ES-I3 (cell line): ENCODE data around the gene TSPAN4.

Source experiments
- H3K36me3 ChIP-seq: 2 replicates; pipeline ENCODE4 v1.6.1; 2013; ENCODE audit warnings: mild to moderate bottlenecking, low read length, control low read depth, moderate library complexity; ENCODE audit not compliant: insufficient read depth
- H3K4me1 ChIP-seq: 2 replicates; pipeline ENCODE4 v1.6.1; 2013; ENCODE audit warnings: mild to moderate bottlenecking, control low read depth, low read length; ENCODE audit not compliant: insufficient read depth
- H3K9ac ChIP-seq: 2 replicates; pipeline ENCODE4 v1.6.1; 2013; ENCODE audit warnings: low read depth, mild to moderate bottlenecking, low read length, moderate library complexity
- H3K9me3 ChIP-seq: 2 replicates; pipeline ENCODE4 v1.6.1; 2013; ENCODE audit warnings: mild to moderate bottlenecking, low read length, moderate library complexity; ENCODE audit not compliant: control insufficient read depth, insufficient read depth

The TSPAN4 gene

GRCh38 chr11:893008-893654, 50.5 kb downstream of the TSPAN4 start:
- Histone ChIP-seq H3K9ac (no peak overlapping the region), H3K4me1 (peaks cover 10% of the 10 kb centered on the region; the same call in 1 of the 2 replicates), H3K36me3 (no peaks in the 10 kb centered on the region), H3K9me3 (no peaks in the 10 kb centered on the region)

- Histone ChIP-seq H3K9me3 (no peaks in the 10 kb centered on the region), H3K4me1 (peaks cover 10% of the 10 kb centered on the region; the same call in 1 of the 2 replicates), H3K9ac (no peak overlapping the region), H3K36me3 (no peaks in the 10 kb centered on the region; the same call in 1 of the 2 replicates)
Measured at GRCh38 chr11:894575-895201, 52.0 kb downstream of the TSPAN4 start.

- Histone ChIP-seq H3K4me1 (peaks cover 10% of the 10 kb centered on the region; the same call in 1 of the 2 replicates), H3K36me3 (no peaks in the 10 kb centered on the region; the same call in 1 of the 2 replicates), H3K9me3 (no peaks in the 10 kb centered on the region), H3K9ac (no peak overlapping the region)
Measured at GRCh38 chr11:895331-896110, 52.9 kb downstream of the TSPAN4 start.

- no peaks in the 10 kb centered on the region; the same call in none of the 2 replicates for H3K36me3 ChIP-seq
Measured at GRCh38 chr11:897253-898142, 54.8 kb downstream of the TSPAN4 start.

GRCh38 chr11:898143-898511, 55.5 kb downstream of the TSPAN4 start:
- H3K36me3 ChIP-seq: no peaks in the 10 kb centered on the region; the same call in none of the 2 replicates
- H3K4me1 ChIP-seq: no peaks in the 10 kb centered on the region
- no peak overlapping the region for H3K9ac ChIP-seq

More at GRCh38 chr11:897253-898142, 54.8 kb downstream of the TSPAN4 start:
- no peaks in the 10 kb centered on the region for H3K9me3 ChIP-seq
- no peaks in the 10 kb centered on the region for H3K4me1 ChIP-seq
- no peak overlapping the region for H3K9ac ChIP-seq

GRCh38 chr11:898540-899190, 56.0 kb downstream of the TSPAN4 start:
- no peaks in the 10 kb centered on the region for H3K9me3 ChIP-seq

More at GRCh38 chr11:898143-898511, 55.5 kb downstream of the TSPAN4 start:
- no peaks in the 10 kb centered on the region for H3K9me3 ChIP-seq

GRCh38 chr11:899724-900123, 57.1 kb downstream of the TSPAN4 start:
- H3K36me3 ChIP-seq: no peaks in the 10 kb centered on the region; the same call in none of the 2 replicates
- no peak overlapping the region for H3K9ac ChIP-seq
- no peaks in the 10 kb centered on the region for H3K9me3 ChIP-seq
- no peaks in the 10 kb centered on the region for H3K4me1 ChIP-seq

More at GRCh38 chr11:898540-899190, 56.0 kb downstream of the TSPAN4 start:
- H3K9ac ChIP-seq: no peak overlapping the region
- H3K36me3 ChIP-seq: no peaks in the 10 kb centered on the region; the same call in none of the 2 replicates
- no peaks in the 10 kb centered on the region for H3K4me1 ChIP-seq

GRCh38 chr11:900545-900944, 57.9 kb downstream of the TSPAN4 start:
- Histone ChIP-seq H3K36me3 (no peaks in the 10 kb centered on the region; the same call in none of the 2 replicates), H3K4me1 (no peaks in the 10 kb centered on the region), H3K9ac (no peak overlapping the region), H3K9me3 (no peaks in the 10 kb centered on the region)

- no peaks in the 10 kb centered on the region for H3K9me3 ChIP-seq
- no peaks in the 10 kb centered on the region for H3K4me1 ChIP-seq
- no peaks in the 10 kb centered on the region; the same call in none of the 2 replicates for H3K36me3 ChIP-seq
- no peak overlapping the region for H3K9ac ChIP-seq
Measured at GRCh38 chr11:901452-902061, 58.9 kb downstream of the TSPAN4 start.

GRCh38 chr11:904380-904779, 61.7 kb downstream of the TSPAN4 start:
- Histone ChIP-seq H3K9me3 (no peaks in the 10 kb centered on the region), H3K36me3 (no peaks in the 10 kb centered on the region; the same call in none of the 2 replicates), H3K4me1 (no peaks in the 10 kb centered on the region), H3K9ac (no peak overlapping the region)

GRCh38 chr11:905952-906351, 63.3 kb downstream of the TSPAN4 start:
- Histone ChIP-seq H3K36me3 (no peaks in the 10 kb centered on the region; the same call in 1 of the 2 replicates), H3K4me1 (no peaks in the 10 kb centered on the region), H3K9me3 (no peaks in the 10 kb centered on the region), H3K9ac (no peak overlapping the region)

GRCh38 chr11:907668-908067, 65.0 kb downstream of the TSPAN4 start:
- no peaks in the 10 kb centered on the region for H3K36me3 ChIP-seq
- H3K9ac ChIP-seq: no peak overlapping the region

GRCh38 chr11:908273-908672, 65.6 kb downstream of the TSPAN4 start:
- Histone ChIP-seq H3K36me3 (no peaks in the 10 kb centered on the region), H3K9ac (no peak overlapping the region), H3K4me1 (no peaks in the 10 kb centered on the region), H3K9me3 (no peaks in the 10 kb centered on the region)

More at GRCh38 chr11:907668-908067, 65.0 kb downstream of the TSPAN4 start:
- no peaks in the 10 kb centered on the region for H3K9me3 ChIP-seq
- H3K4me1 ChIP-seq: no peaks in the 10 kb centered on the region
